HG02973 (cell line): ENCODE data around the gene CRBN.
A peak's percentile ranks its signal among the peaks of the same experiment; 100 is the strongest.

Experiments
- ATAC-seq: cut with Tn5 transposase; IDR thresholded peaks from one replicate; pipeline ENCODE4 v1.9.1; 2021; ENCODE audit warnings: moderate library complexity; ENCODE audit not compliant: unreplicated experiment

CRBN gene

GRCh38 chr3:3113042-3113709, 66.3 kb downstream of the CRBN start:
- no peak for ATAC-seq

DNA sequence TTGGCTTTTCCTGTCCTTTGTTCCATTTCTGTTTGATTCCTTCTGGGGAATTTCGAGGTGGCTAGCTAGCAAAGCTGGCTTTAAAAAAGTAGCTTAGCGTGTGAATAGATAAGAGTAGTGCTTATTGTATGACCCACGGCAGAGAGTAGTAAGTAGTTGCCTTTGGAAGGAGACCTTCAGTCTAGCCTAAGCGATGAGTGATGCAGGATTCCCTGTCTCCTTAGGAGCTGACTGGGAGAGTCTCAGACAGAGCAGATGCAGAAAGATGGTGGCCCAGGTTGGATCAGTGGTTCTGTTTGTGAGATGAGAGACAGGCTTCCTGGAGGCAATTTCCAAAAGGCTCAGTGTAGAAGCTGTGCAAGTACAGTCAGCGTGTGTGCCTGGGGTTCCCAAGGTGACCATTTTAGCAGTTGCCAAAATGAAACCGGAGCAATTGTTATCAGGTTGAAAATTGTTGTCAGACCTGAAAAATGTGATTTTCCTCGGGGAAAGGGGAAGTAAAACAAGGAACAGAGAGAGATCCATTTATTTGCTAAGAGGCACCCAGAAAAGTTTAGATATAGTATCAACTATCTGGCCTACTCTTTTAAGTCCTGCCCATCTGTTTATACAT, 68.6 kb downstream of the CRBN start:
- peak; percentile 29 for ATAC-seq

DNA sequence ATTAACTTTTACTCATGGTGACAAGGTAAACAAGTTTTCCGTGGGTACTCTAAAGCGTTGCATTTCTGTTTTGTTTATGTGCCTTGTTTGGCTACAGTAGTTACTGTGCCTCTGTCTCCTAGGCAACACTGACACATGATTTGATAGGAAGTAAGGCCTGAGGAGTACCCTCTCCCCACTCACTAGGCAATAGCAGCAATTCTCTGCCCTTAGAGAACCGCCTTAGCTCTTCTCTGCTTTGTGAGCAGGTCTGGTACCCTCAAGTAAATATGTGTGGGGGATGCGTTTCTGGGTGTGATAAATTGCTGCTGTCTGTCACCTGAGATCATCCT, 69.2 kb downstream of the CRBN start, which contains the start of gene IL5RA:
IL5RA (minus strand) TSS at position 76 of the 332 bp plus-strand sequence. CDS start 5,390 bp downstream, outside the sequence.
- ATAC-seq = peak; percentile 64

- peak; percentile 76 for ATAC-seq
These were observed 69.8 kb downstream of the CRBN start for GRCh38 chr3:3109407-3110298.

GRCh38 chr3:3107858-3108257, 71.6 kb downstream of the CRBN start:
- no peak for ATAC-seq

- no peak for ATAC-seq
These were observed 72.3 kb downstream of the CRBN start for GRCh38 chr3:3107181-3107580.

DNA sequence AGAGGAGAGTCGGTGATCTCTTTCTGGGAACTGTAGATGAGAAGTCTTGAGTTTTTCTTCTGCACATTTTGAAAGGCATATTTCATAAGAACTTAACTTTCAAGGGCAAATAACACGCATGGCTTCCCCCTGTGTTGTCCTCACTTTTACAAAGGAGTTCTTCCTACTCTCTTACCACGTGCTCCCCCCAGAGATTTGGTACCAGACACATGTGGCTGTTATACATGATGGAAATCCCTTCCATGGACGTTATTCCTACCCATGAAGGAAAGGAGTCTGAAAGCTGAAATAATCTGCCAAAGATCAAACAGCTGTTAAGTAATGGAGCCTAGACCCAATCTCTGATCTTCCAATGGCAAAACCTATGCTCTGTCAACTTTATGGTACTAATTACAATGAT, 73.7 kb downstream of the CRBN start:
- ATAC-seq = no peak

- ATAC-seq = no peak
These were observed 74.2 kb downstream of the CRBN start for GRCh38 chr3:3105246-3105645.

DNA sequence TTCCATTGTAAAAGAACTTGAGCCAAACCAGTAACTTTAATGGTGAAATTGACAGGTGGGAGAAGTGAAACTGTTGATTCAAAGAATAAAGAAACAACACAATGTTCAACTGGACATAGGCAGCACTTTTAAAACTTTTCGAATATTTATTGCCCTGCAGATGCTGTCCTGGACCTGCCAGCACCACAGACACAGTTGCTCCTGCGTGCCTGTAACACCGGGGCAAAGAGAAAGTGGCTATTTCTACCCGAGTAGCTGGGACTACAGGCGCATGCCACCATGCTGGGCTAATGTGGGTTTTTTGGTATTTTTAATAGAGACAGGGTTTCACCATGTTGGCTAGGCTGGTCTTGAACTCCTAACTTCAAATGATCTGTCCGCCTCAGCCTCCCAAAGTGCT, 76.7 kb downstream of the CRBN start:
- no peak for ATAC-seq

GRCh38 chr3:3101660-3102458, 77.6 kb downstream of the CRBN start:
- ATAC-seq = peak; percentile 73
